Trophoblast cell (in vitro differentiated cells and primary cell): ENCODE measurements around the gene IMMP2L.

Source experiments
- DNase-seq, 2 donors: peaks; one replicate each; pipeline ENCODE4 v3.0.0-alpha.2; 2016
- H2AFZ ChIP-seq: 2 replicates; pipeline ENCODE4 v1.6.1; 2013; ENCODE audit warnings: low read length, moderate library complexity, mild to moderate bottlenecking; ENCODE audit not compliant: insufficient read depth, poor library complexity
- H2AK5ac ChIP-seq: 2 replicates; pipeline ENCODE4 v1.6.1; 2013; ENCODE audit warnings: mild to moderate bottlenecking, low read length
- H2BK120ac ChIP-seq: 2 replicates; pipeline ENCODE4 v1.6.1; 2013; ENCODE audit warnings: low read length, mild to moderate bottlenecking, moderate library complexity; ENCODE audit not compliant: insufficient read depth, poor library complexity
- H2BK12ac ChIP-seq: 2 replicates; pipeline ENCODE4 v1.6.1; 2013; ENCODE audit warnings: mild to moderate bottlenecking, low read length, moderate library complexity
- H2BK5ac ChIP-seq: 2 replicates; pipeline ENCODE4 v1.6.1; 2013; ENCODE audit warnings: low read length, low read depth, moderate library complexity, mild to moderate bottlenecking; ENCODE audit not compliant: poor library complexity
- H3K14ac ChIP-seq: 2 replicates; pipeline ENCODE4 v1.6.1; 2013; ENCODE audit warnings: mild to moderate bottlenecking, low read length
- H3K18ac ChIP-seq: 2 replicates; pipeline ENCODE4 v1.6.1; 2013; ENCODE audit warnings: mild to moderate bottlenecking, low read length
- H3K23ac ChIP-seq: 2 replicates; pipeline ENCODE4 v1.6.1; 2013; ENCODE audit warnings: low read length
- H3K27ac ChIP-seq: 2 replicates; pipeline ENCODE4 v1.5.1; 2013; ENCODE audit warnings: low read depth, mild to moderate bottlenecking, inconsistent platforms, low read length, moderate library complexity
- H3K27me3 ChIP-seq: 2 replicates; pipeline ENCODE4 v1.6.1; 2013; ENCODE audit warnings: inconsistent platforms, mild to moderate bottlenecking, low read length, moderate library complexity; ENCODE audit not compliant: insufficient read depth
- H3K36me3 ChIP-seq, 2 experiments: 1 replicate in 1 of 2; 2 replicates in 1 of 2; pipeline ENCODE4 v1.6.1; 2013; ENCODE audit warnings: low read length in 2 of 2, mild to moderate bottlenecking in 2 of 2, moderate library complexity in 1 of 2; ENCODE audit not compliant: insufficient read depth in 2 of 2, control insufficient read depth in 1 of 2
- H3K4ac ChIP-seq: 2 replicates; pipeline ENCODE4 v1.6.1; 2013; ENCODE audit warnings: low read depth, mild to moderate bottlenecking, low read length, moderate library complexity
- H3K4me1 ChIP-seq, 2 experiments: 1 replicate in 1 of 2; 2 replicates in 1 of 2; pipeline ENCODE4 v1.6.1; 2013; ENCODE audit warnings: low read length in 2 of 2, mild to moderate bottlenecking in 2 of 2, moderate library complexity in 1 of 2; ENCODE audit not compliant: insufficient read depth in 2 of 2, control insufficient read depth in 1 of 2
- H3K4me2 ChIP-seq: 2 replicates; pipeline ENCODE4 v1.6.1; 2013; ENCODE audit warnings: inconsistent platforms, mild to moderate bottlenecking, low read length, moderate library complexity
- H3K4me3 ChIP-seq: 2 replicates; pipeline ENCODE4 v1.5.1; 2013; ENCODE audit warnings: mild to moderate bottlenecking, low read depth, low read length, inconsistent platforms
- H3K79me1 ChIP-seq: one replicate; pipeline ENCODE4 v1.6.1; 2013; ENCODE audit warnings: low read length
- H3K79me2 ChIP-seq: 2 replicates; pipeline ENCODE4 v1.6.1; 2013; ENCODE audit warnings: low read length, mild to moderate bottlenecking; ENCODE audit not compliant: control insufficient read depth, insufficient read depth, poor library complexity
- H3K9ac ChIP-seq: 2 replicates; pipeline ENCODE4 v1.6.1; 2013; ENCODE audit warnings: mild to moderate bottlenecking, low read length
- H3K9me3 ChIP-seq: 2 replicates; pipeline ENCODE4 v1.6.1; 2013; ENCODE audit warnings: low read depth, mild to moderate bottlenecking, control low read depth, inconsistent platforms, low read length; ENCODE audit not compliant: insufficient read depth
- H4K12ac ChIP-seq: 2 replicates; pipeline ENCODE4 v1.6.1; 2013; ENCODE audit warnings: low read depth, mild to moderate bottlenecking, low read length, moderate library complexity
- H4K8ac ChIP-seq: 2 replicates; pipeline ENCODE4 v1.6.1; 2013; ENCODE audit warnings: low read depth, mild to moderate bottlenecking, low read length, moderate library complexity
- H4K91ac ChIP-seq: one replicate; pipeline ENCODE4 v1.6.1; 2013; ENCODE audit warnings: low read depth, mild to moderate bottlenecking, low read length, moderate library complexity
- WGBS: extraction: QIAGEN DNeasy Blood & Tissue Kit; methylation state at CpG from one replicate; pipeline ENCODE4 v1.1.7; 2013; ENCODE audit warnings: missing lambda C conversion rate; ENCODE audit not compliant: insufficient read length, insufficient coverage; ENCODE audit errors: extremely low coverage; 5-methylcytosine and 5-hydroxymethylcytosine counted together

The IMMP2L gene

GRCh38 chr7:111264111-111264868 lies 298.0 kb downstream of the IMMP2L start:
- H4K8ac ChIP-seq = no peak overlapping the region
- H2BK12ac ChIP-seq = no peak overlapping the region
- no peaks in the 10 kb centered on the region for H3K36me3 ChIP-seq
- DNase-seq = no peak
- H2BK5ac ChIP-seq = no peak overlapping the region
- peaks cover 0 to 4% of the 10 kb centered on the region in 2 experiments for H3K4me1 ChIP-seq
- H3K18ac ChIP-seq = no peak overlapping the region
- H2AK5ac ChIP-seq = no peak overlapping the region
- no peaks in the 10 kb centered on the region for H3K79me2 ChIP-seq
- H3K4me3 ChIP-seq = no peak overlapping the region
- no peak overlapping the region for H3K9ac ChIP-seq
- H3K27ac ChIP-seq = no peak overlapping the region
- H3K4ac ChIP-seq = no peak overlapping the region
- H3K23ac ChIP-seq = no peak overlapping the region
- WGBS = no CpG with 5 or more reads among the region's 4 CpGs
- H3K14ac ChIP-seq = no peak overlapping the region
- peak overlapping the region; percentile 43 for H2BK120ac ChIP-seq
- H4K91ac ChIP-seq = no peak overlapping the region
- no peaks in the 10 kb centered on the region for H3K79me1 ChIP-seq
- H3K4me2 ChIP-seq = no peak overlapping the region
- no peak overlapping the region for H4K12ac ChIP-seq
- no peaks in the 10 kb centered on the region for H3K9me3 ChIP-seq
- H3K27me3 ChIP-seq = no peaks in the 10 kb centered on the region
- H2AFZ ChIP-seq = no peak overlapping the region

- Histone ChIP-seq H3K18ac (no peak overlapping the region), H2AK5ac (no peak overlapping the region), H3K27me3 (no peaks in the 10 kb centered on the region), H3K4me2 (no peak overlapping the region), H2BK12ac (no peak overlapping the region), H3K4me1 (peaks cover 0 to 4% of the 10 kb centered on the region in 2 experiments), H2BK120ac (no peak overlapping the region), H3K23ac (no peak overlapping the region), H3K9me3 (no peaks in the 10 kb centered on the region), H2AFZ (no peak overlapping the region), H4K91ac (no peak overlapping the region), H3K79me2 (no peaks in the 10 kb centered on the region), H3K27ac (no peak overlapping the region), H3K14ac (no peak overlapping the region), H4K12ac (no peak overlapping the region), H4K8ac (no peak overlapping the region), H3K4ac (no peak overlapping the region), H3K36me3 (no peaks in the 10 kb centered on the region), H3K9ac (no peak overlapping the region), H3K79me1 (no peaks in the 10 kb centered on the region), H2BK5ac (no peak overlapping the region), H3K4me3 (no peak overlapping the region)
- WGBS = no CpG with 5 or more reads among the region's 4 CpGs
- DNase-seq = no peak
Measured at GRCh38 chr7:111262293-111263116, 299.8 kb downstream of the IMMP2L start.

DNA sequence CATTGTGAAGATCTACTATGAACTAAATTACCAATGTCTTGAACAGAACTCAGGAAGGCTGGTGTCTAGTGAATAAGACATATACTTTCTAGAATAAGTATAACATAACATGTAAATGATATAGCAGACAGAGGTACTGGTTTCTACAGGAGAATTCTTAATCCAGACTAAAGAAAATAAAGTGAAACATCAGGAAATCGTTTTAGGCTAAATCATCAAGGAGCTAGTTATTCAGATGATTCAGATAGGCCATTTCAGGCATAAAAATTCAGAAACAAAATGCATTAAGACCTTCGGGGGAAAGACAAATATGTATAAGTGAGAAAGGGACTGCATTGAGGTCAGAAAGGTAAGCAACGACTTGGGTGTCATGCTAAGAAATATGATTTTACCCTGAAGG lies 300.8 kb downstream of the IMMP2L start:
- no peak overlapping the region for H3K4me3 ChIP-seq
- no peaks in the 10 kb centered on the region for H3K36me3 ChIP-seq
- no peaks in the 10 kb centered on the region for H3K9me3 ChIP-seq
- DNase-seq = no peak
- no peak overlapping the region for H3K18ac ChIP-seq
- no peaks in the 10 kb centered on the region for H3K79me1 ChIP-seq
- H2AK5ac ChIP-seq = no peak overlapping the region
- H4K12ac ChIP-seq = no peak overlapping the region
- no peak overlapping the region for H2BK5ac ChIP-seq
- no peak overlapping the region for H4K8ac ChIP-seq
- peaks cover 0 to 4% of the 10 kb centered on the region in 2 experiments for H3K4me1 ChIP-seq
- no peak overlapping the region for H3K4ac ChIP-seq
- H3K27me3 ChIP-seq = no peaks in the 10 kb centered on the region
- H2BK120ac ChIP-seq = no peak overlapping the region
- H2BK12ac ChIP-seq = no peak overlapping the region
- WGBS = no CpG with 5 or more reads among the region's 3 CpGs
- no peak overlapping the region for H3K14ac ChIP-seq
- H3K79me2 ChIP-seq = no peaks in the 10 kb centered on the region
- no peak overlapping the region for H3K4me2 ChIP-seq
- no peak overlapping the region for H4K91ac ChIP-seq
- no peak overlapping the region for H3K9ac ChIP-seq
- no peak overlapping the region for H3K27ac ChIP-seq
- no peak overlapping the region for H2AFZ ChIP-seq
- H3K23ac ChIP-seq = no peak overlapping the region

DNA sequence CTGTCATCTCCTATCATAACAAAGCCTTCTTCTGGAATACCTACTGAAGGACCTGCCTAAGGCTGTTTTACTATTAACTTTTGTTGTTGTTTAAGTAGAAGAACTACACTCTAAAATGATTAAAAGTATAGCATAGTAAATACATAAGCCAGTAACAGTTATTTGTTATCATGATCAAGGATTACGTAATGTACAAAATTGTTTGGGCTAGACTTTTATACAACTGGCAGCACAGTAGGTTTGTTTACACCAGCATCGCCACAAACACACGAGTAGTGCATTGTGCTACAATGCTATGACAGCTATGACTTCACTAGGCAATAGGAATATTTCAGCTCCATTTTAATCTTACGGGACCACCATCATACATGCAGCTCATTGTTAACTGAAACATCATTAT lies 302.3 kb downstream of the IMMP2L start:
- Histone ChIP-seq H3K4me1 (no peaks in the 10 kb centered on the region), H3K27me3 (no peaks in the 10 kb centered on the region), H3K9me3 (no peaks in the 10 kb centered on the region), H4K8ac (no peak overlapping the region), H3K79me1 (no peaks in the 10 kb centered on the region), H2BK5ac (no peak overlapping the region), H4K91ac (no peak overlapping the region), H3K14ac (no peak overlapping the region), H2BK120ac (no peak overlapping the region), H4K12ac (no peak overlapping the region), H3K27ac (no peak overlapping the region), H2AFZ (no peak overlapping the region), H3K4me3 (no peak overlapping the region), H2BK12ac (no peak overlapping the region), H3K4ac (no peak overlapping the region), H3K9ac (no peak overlapping the region), H3K79me2 (no peaks in the 10 kb centered on the region), H2AK5ac (no peak overlapping the region), H3K23ac (no peak overlapping the region), H3K36me3 (no peaks in the 10 kb centered on the region), H3K18ac (no peak overlapping the region), H3K4me2 (no peak overlapping the region)
- WGBS = no CpG with 5 or more reads among the region's 4 CpGs
- no peak for DNase-seq
